ENCODE results near the gene ACSS1.

DNA sequence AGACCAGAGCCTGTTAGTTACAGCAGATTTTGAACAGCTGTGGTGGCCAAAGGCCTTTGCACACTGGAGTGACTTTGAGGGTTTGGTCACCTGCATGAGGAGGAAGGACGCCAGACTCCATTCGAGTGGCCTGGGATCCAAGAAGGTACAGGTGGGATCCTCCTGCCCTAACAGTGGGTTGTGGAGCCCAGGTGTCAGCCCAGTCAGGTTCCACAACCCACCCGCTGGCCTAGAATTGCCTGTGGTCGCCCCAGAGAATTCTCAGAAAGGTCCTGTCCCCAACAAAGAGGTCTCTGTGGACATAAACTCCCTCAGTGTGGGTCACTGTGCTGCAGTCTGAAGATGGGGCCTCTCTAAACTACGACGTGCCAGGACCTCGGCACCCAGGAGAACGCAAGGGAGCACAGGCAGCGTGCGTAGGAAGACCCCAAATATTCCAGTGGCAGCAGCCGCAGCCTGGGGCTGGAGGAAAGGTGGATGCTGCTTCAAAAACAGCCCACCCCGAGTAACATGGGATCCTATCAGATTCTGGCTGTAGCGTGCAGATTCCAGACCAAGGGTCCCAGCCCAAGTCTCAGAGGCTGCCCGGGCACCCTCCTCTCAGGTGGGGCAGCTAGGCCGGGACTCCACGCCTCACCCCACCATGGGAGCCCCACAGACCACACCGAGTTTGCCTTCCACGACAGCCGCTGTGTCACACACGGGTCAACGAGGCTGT, 16.0 kb downstream of the ACSS1 start:
- TF ChIP-seq HDGF (IDR thresholded peaks at IDR 0.05; ENCODE audit: borderline replicate concordance) = no peak
- TF ChIP-seq TARDBP (IDR thresholded peaks at IDR 0.05) = no peak
- TF ChIP-seq ARNT (IDR thresholded peaks at IDR 0.05) = no peak
- TF ChIP-seq L3MBTL2 (conservative IDR thresholded peaks at IDR 0.05) = no peak
- TF ChIP-seq SUZ12 (IDR thresholded peaks at IDR 0.05) = no peak
- TF ChIP-seq CTBP1 (IDR thresholded peaks at IDR 0.05; ENCODE audit: borderline replicate concordance) = no peak
- TF ChIP-seq SP1 (IDR thresholded peaks at IDR 0.05) = no peak
- TF ChIP-seq ZNF384 (IDR thresholded peaks at IDR 0.05) = no peak
- TF ChIP-seq FOXK2 (IDR thresholded peaks at IDR 0.05) = no peak
- no peak for TF ChIP-seq BHLHE40 (IDR thresholded peaks at IDR 0.05; ENCODE audit: borderline replicate concordance)
- TF ChIP-seq ELF4 (IDR thresholded peaks at IDR 0.05) = no peak
- no peak for TF ChIP-seq PKNOX1 (IDR thresholded peaks at IDR 0.05)

All from HEK293T (cell line).